Colon (tissue), 2 donors: Measurements from ENCODE around the gene PLS1.
"Not testable (repeated sequence)": the region's sequence is repeated elsewhere in the genome, so short reads cannot be mapped to it uniquely, and the experiment has no call there.

Experiments
- FAIRE-seq: peaks from 2 replicates; lab custom pipeline; 2012; peaks lifted over from hg19 to GRCh38; lab: Jason Lieb, UNC
- donor health status: control.
- donor health status: control.

The PLS1 gene, protein sequence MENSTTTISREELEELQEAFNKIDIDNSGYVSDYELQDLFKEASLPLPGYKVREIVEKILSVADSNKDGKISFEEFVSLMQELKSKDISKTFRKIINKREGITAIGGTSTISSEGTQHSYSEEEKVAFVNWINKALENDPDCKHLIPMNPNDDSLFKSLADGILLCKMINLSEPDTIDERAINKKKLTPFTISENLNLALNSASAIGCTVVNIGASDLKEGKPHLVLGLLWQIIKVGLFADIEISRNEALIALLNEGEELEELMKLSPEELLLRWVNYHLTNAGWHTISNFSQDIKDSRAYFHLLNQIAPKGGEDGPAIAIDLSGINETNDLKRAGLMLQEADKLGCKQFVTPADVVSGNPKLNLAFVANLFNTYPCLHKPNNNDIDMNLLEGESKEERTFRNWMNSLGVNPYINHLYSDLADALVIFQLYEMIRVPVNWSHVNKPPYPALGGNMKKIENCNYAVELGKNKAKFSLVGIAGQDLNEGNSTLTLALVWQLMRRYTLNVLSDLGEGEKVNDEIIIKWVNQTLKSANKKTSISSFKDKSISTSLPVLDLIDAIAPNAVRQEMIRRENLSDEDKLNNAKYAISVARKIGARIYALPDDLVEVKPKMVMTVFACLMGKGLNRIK

GRCh38 chr3:142595951-142596725 is at the start of gene PLS1:
TSS of gene PLS1 (plus strand) at chr3:142596393. CDS start at chr3:142664238, 67,845 bp downstream.
- FAIRE-seq: no peak

DNA sequence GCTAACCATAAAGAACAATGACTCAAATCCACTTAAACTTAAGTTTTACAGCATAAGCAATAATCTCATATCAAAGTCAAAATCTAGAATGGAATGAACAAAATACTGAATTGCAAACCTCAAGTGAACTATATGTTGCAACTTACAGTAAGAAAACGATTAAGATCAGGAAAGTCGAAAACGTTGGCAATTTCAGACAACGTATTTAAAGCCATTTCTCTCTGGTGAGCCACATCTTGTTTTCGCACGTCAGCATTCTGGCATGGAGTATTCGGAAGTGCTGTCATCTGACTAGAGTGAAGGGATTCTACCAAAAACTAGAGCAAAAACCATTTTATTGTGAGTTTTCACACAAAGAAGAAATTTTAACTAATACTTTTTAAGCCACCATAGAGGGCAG is 46.2 kb upstream of the PLS1 start:
- FAIRE-seq: no peak

DNA sequence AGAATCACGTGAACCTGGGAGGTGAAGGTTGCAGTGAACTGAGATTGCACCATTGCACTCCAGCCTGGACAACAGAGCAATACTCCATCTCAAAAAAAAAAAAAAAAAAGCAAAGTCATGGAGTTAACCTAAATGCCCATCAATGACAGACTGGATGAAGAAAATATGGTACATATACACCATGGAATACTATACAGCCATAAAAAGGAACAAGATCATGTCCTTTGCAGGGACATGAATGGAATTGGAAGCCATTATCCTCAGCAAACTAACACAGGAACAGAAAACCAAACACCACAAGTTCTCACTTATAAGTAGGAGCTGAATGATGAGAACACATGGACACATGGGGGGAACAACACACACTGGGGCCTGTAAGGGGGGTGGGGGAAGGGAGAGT is 43.6 kb upstream of the PLS1 start:
- FAIRE-seq: not testable (repeated sequence)

- no peak for FAIRE-seq
Measured at GRCh38 chr3:142553741-142554140, 42.5 kb upstream of the PLS1 start.

GRCh38 chr3:142560118-142560517 is 36.1 kb upstream of the PLS1 start:
- FAIRE-seq: no peak

- FAIRE-seq: no peak
Measured at GRCh38 chr3:142563496-142563997, 32.6 kb upstream of the PLS1 start.

GRCh38 chr3:142566096-142566495 is 30.1 kb upstream of the PLS1 start:
- no peak for FAIRE-seq

DNA sequence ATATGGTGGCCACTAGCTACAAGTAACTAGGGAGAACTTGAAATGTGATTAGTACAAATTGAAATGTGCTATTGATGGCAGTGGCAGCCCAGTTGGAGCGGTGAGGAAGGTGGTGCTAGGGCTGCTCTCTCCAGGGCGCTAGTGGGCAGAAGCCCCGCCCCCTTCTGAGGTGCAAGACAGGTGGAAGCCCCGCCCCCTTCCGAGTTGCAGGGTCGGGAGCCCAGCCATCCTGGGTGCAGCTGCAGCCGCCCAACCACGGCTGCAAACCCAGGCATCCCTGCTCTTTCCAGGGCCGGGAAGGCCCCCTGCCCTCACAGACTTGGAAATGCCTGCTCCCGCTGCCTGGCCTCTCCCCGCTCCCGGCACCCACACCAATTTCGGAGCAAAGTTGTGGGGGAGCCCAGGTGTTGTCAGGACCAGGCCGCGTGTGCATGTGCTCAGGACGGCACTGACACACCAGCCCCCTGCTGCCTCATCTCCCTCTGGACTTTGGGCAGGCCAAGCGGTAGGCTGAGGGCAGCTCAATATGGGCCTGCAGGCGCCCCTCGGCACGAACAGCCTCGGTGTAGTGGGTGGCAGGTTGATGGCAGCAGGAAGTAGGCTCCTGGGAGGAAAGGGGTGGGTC is 27.7 kb upstream of the PLS1 start:
- no peak for FAIRE-seq

DNA sequence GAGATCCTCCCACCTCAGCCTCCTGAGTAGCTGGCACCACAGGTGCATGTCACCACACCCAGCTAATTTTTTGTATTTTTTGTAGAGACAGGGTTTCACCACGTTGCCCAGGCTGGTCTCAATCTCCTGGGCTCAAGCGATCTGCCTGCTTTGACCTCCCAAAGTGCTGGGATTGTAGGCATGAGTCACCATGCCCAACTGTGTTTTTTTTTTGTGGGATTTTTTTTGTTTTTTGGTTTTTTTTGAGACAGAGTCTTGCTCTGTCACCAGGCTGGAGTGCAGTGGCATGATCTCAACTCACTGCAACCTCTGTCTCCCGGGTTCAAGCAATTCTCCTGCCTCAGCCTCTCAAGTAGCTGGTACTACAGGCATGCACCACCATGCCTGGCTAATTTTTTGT is 26.8 kb upstream of the PLS1 start:
- FAIRE-seq: not testable (repeated sequence)

GRCh38 chr3:142574223-142574622 is 22.0 kb upstream of the PLS1 start:
- FAIRE-seq: not testable (repeated sequence)

GRCh38 chr3:142574665-142575064 is 21.5 kb upstream of the PLS1 start:
- FAIRE-seq: no peak

DNA sequence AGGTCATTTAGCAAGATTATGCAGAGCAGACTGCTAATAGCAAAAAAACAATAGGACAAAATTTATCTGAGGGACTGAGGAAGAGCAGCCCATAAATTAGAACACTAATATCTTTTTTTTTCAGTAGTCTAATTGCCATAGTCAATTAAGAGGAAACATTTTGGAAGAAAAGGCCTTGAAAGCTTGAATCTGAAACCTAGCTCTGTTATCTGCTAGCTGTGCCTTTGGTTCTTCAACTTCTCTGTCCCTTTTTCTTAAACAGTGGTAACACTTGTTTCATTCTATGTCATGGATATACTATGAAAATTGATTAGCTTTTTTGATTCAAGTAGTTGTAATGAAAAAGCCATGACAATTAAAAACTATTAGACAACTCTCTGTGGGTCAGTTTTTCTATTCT is 19.4 kb upstream of the PLS1 start:
- no peak for FAIRE-seq

- FAIRE-seq: no peak
Measured at GRCh38 chr3:142577696-142578328, 18.4 kb upstream of the PLS1 start.

GRCh38 chr3:142578329-142579223 is 17.6 kb upstream of the PLS1 start, which contains the start of gene ATR:
TSS of gene ATR (minus strand) at chr3:142578733. CDS start at chr3:142578704, 29 bp downstream.
- no peak for FAIRE-seq

DNA sequence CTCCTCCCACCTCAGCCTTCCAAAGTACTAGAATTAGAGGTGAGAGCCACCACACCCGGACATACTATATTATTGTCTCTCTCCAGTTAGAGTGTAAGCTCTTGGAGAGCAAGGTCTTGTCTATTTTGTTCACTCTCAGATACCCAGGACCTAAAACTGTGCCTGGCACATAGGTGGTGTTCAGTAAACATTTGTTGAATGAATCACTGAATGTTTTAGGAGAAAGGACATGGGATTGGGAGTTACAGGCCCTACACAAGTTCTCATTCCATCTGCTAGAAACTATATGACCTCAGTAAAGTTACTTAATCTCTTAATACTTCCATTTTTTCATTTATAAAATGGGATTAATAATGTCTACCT is 16.2 kb upstream of the PLS1 start:
- FAIRE-seq: no peak

DNA sequence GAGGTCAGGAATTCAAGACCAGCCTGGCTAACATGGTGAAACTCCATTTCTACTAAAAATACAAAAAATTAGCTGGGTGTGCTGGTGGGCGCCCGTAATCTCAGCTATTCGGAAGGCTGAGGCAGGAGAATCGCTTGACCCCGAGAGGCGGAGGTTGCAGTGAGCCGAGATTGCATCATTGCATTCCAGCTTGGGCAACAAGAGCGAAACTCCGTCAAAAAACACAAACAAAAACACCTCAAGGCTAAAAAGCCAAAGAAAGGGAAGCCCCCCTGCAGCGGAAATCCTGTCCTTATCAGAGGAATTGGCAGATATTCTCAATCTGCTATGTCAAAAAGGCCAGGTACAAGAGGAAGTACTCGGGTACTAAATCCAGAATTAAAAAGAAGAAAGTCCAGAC is 15.1 kb upstream of the PLS1 start:
- FAIRE-seq: not testable (repeated sequence)

GRCh38 chr3:142586803-142587406 is 9.3 kb upstream of the PLS1 start:
- no peak for FAIRE-seq

- no peak for FAIRE-seq
Measured at GRCh38 chr3:142588703-142589102, 7.5 kb upstream of the PLS1 start.

DNA sequence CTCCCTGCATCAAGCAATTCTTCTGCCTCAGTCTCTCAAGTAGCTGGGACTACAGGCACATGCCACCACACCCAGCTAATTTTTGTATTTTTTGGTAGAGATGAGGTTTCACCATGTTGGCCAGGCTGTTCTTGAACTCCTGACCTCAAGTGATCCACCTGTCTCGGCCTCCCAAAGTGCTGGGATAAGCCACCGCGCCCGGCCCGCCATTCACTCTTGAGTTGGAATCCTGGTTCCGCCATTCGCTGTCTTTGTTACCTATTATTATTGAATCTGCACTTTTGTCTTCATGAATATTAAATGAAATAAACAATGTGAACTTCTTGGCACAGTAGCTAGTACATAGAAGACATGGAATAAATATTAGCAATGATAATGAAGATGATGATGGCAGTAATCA is 3.9 kb upstream of the PLS1 start:
- FAIRE-seq: not testable (repeated sequence)

- FAIRE-seq: no peak
Measured at GRCh38 chr3:142595141-142595540, 1.1 kb upstream of the PLS1 start.
